ENCODE data around the gene SRD5A3.

The SRD5A3 gene

GRCh38 chr4:55409468-55410171, 63.6 kb downstream of the SRD5A3 start:
- DNase-seq (ENCODE audit: low spot score), result no peak

GRCh38 chr4:55410431-55410830, 64.4 kb downstream of the SRD5A3 start:
- no peak for DNase-seq (ENCODE audit: low spot score)

GRCh38 chr4:55411621-55412020, 65.6 kb downstream of the SRD5A3 start:
- no peak for DNase-seq (ENCODE audit: low spot score)

DNA sequence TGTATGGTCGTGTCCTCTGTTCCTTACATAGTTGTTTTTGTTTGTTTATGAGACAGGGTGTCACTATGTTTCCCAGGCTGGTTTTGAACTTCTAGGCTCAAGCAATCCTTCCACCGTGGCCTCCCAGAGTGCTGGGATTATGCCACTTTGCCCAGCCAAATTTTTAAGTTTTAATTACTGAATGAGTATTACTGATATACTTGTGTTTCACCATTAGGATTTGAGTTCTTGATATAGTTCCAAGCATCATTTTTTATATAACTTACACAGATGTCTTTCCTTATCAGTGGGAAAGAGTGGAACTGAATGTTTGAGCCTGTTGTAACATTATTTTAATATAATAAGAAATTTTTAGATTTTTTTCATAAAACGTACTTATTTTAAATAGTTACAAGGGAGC, 70.1 kb downstream of the SRD5A3 start:
- DNase-seq (ENCODE audit: low spot score), result no peak

Data from HuH-7.5 (cell line).